Coronary artery (tissue), 2 donors: ENCODE measurements around the gene FILIP1.
A peak's percentile ranks its signal among the peaks of the same experiment; 100 is the strongest.

Experiments used
- DNase-seq: peaks from one replicate; pipeline ENCODE4 v3.0.0-alpha.2; 2017; ENCODE audit warnings: low spot score
- H3K27ac ChIP-seq, 2 donors: fragments of 200-600 bp; sonication (generic); one replicate each; pipeline ENCODE4 v1.5.1; 2016 to 2019
- H3K4me3 ChIP-seq: fragments of 200-600 bp; sonication (generic); 2 replicates; pipeline ENCODE4 v1.5.1; 2016; ENCODE audit warnings: mild to moderate bottlenecking, moderate library complexity
- CTCF ChIP-seq: fragments of 200-600 bp; sonication (generic); IDR thresholded peaks from one replicate; pipeline ENCODE4 v1.5.1; 2019; ENCODE audit warnings: antibody characterized with exemption

FILIP1 gene

GRCh38 chr6:75300531-75300855 lies 193.1 kb downstream of the FILIP1 start:
- TF ChIP-seq CTCF: no peak
- DNase-seq: no peak
- no peak overlapping the region for H3K27ac ChIP-seq
- H3K4me3 ChIP-seq: no peak overlapping the region

GRCh38 chr6:75299801-75300530 lies 193.6 kb downstream of the FILIP1 start:
- peak overlapping the region in 1 of 2 donors; percentile 61 for H3K27ac ChIP-seq
- no peak for TF ChIP-seq CTCF
- no peak for DNase-seq
- H3K4me3 ChIP-seq: no peak overlapping the region

GRCh38 chr6:75296811-75297779 lies 196.5 kb downstream of the FILIP1 start:
- Histone ChIP-seq H3K4me3 (no peak overlapping the region), H3K27ac (no peak overlapping the region)
- no peak for TF ChIP-seq CTCF
- DNase-seq: no peak

- H3K4me3 ChIP-seq: no peak overlapping the region
- TF ChIP-seq CTCF: no peak
- H3K27ac ChIP-seq: no peak overlapping the region
- DNase-seq: no peak
Observed at GRCh38 chr6:75292555-75292954, 201.0 kb downstream of the FILIP1 start.

- no peak for DNase-seq
- H3K27ac ChIP-seq: peak overlapping the region in 1 of 2 donors; percentile 66
- no peak for TF ChIP-seq CTCF
Observed at GRCh38 chr6:75291744-75292143, 201.9 kb downstream of the FILIP1 start.

GRCh38 chr6:75291331-75291730 lies 202.3 kb downstream of the FILIP1 start:
- no peak for DNase-seq
- H3K4me3 ChIP-seq: no peak overlapping the region
- H3K27ac ChIP-seq: peak overlapping the region in 1 of 2 donors; percentile 66
- no peak for TF ChIP-seq CTCF

More at GRCh38 chr6:75291744-75292143, 201.9 kb downstream of the FILIP1 start:
- H3K4me3 ChIP-seq: no peak overlapping the region
